T-helper 17 cell (primary cell): ENCODE measurements around the gene ATP8A2. TPM values are rescaled to one million over a fixed set of nuclear protein-coding genes. Genes with fewer than 3 reads are reported as not detected.
"Not testable (repeated sequence)": the region's sequence is repeated elsewhere in the genome, so short reads cannot be mapped to it uniquely, and the experiment has no call there.

Experiments
- ATAC-seq: fragments of 150-1000 bp; cut with Tn5 transposase; 2 replicates; pipeline ENCODE4 v1.10.0; 2021; ENCODE audit warnings: mild to moderate bottlenecking, moderate library complexity
- DNase-seq, 3 donors: peaks; one replicate each; pipeline versions ENCODE4 v3.0.0 to v3.0.0-alpha.2; 2020 to 2021
- H3K9me3 ChIP-seq: one replicate; pipeline ENCODE4 v1.7.0; 2013; ENCODE audit warnings: low read length, mild to moderate bottlenecking; ENCODE audit not compliant: control insufficient read depth, poor library complexity, severe bottlenecking
- H3K27ac Mint-ChIP-seq: one replicate; pipeline ENCODE4 v1.8.0; 2022; ENCODE audit warnings: mild to moderate bottlenecking, moderate library complexity, mixed read lengths
- H3K27me3 Mint-ChIP-seq: one replicate; pipeline ENCODE4 v1.8.0; 2022; ENCODE audit warnings: mixed read lengths
- H3K36me3 Mint-ChIP-seq: one replicate; pipeline ENCODE4 v1.8.0; 2022; ENCODE audit warnings: low read depth, mixed read lengths
- H3K4me1 Mint-ChIP-seq: one replicate; pipeline ENCODE4 v1.8.0; 2022; ENCODE audit warnings: mild to moderate bottlenecking, mixed read lengths
- H3K4me3 Mint-ChIP-seq: one replicate; pipeline ENCODE4 v1.8.0; 2022; ENCODE audit warnings: mild to moderate bottlenecking, moderate library complexity, mixed read lengths
- total RNA-seq, 4 donors: library from RNA in 2 of 4; stranded (reverse) in 2 of 4; gene quantifications; one replicate each; pipeline ENCODE4 v1.2.3 and lab custom pipeline; 2022 to 2026

ATP8A2 gene
- total RNA-seq, 2 donors from 2014 or later = 0.18 to 0.20 TPM

DNA sequence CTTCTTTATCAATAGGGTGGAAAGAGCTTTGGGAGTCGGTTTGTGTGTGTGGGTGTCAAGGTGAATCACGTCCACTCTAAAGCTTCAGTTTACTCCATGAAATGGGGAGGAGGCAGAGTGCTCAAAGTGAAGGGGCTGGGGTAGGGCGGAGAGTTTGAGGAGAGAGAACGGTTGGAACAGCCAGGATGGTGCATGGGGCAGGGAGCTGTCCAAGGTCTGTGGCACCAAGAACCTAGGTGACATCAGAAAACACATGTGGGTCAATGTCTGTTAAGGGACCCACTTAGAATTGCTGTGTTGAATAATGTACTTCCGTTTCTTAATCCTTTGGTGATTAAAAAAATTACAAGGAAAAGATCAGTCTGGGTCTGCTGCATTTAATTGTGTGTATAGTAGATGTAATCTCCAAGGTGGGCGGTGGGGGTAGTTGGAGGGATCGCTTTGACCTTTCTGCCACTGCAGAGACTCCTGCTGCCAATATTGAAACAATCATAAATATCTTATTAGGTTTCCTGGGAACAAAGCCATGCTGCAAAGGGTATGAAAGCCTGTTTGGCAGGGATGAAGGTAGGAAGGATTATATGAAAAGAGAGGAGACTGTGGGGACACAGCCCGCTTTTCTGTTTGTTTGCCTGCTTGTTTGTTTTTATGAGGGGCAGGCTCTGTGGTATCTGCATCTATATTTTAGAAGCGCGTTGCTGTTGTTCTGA, 122.3 kb downstream of the ATP8A2 start:
- no peak overlapping the region for H3K4me3 Mint-ChIP-seq
- H3K4me1 Mint-ChIP-seq = no peaks in the 10 kb centered on the region
- ATAC-seq (no peak), DNase-seq (no peak)
- no peak overlapping the region for H3K27ac Mint-ChIP-seq
- no peaks in the 10 kb centered on the region for H3K36me3 Mint-ChIP-seq
- no peaks in the 10 kb centered on the region for H3K9me3 ChIP-seq
- H3K27me3 Mint-ChIP-seq = peaks cover 38% of the 10 kb centered on the region

DNA sequence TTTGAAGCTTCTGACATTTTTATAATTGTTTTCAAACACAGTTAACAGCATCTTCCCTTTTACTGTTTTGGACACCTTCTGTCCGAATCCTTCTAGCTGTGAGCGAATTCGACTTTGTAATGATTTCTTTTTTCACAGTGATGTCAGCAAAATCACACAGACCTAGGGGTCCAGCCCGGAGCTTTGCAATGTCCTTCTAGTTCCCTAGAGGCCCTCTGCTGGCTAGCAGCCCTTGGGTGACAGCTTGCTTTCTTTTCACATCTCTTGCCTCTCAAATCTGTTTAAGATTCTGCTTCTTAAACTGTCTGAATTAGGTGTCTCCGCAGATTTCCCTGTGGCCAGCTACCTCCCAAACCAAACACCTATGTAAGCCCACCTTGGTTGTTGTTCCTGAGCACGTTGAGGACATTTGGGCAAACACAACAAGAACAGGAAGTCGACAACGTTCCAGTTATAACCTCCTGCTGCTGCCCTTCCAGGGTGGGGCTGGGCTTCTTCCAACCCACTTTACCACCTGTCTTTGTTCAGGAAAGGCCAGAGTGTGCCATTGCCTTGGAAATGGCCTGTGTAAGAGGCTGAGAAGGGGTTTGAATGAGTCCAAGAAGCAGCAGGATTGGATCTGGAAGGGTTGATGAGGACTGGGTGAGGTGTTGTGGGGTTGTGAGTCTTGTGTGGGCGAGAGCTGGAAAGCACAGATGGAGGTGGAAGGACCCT, 123.1 kb downstream of the ATP8A2 start:
- Mint-ChIP-seq H3K27me3 (peaks cover 45% of the 10 kb centered on the region), H3K27ac (no peak overlapping the region), H3K4me3 (no peak overlapping the region), H3K36me3 (no peaks in the 10 kb centered on the region), H3K4me1 (no peaks in the 10 kb centered on the region)
- no peaks in the 10 kb centered on the region for H3K9me3 ChIP-seq
- DNase-seq (no peak), ATAC-seq (no peak)

DNA sequence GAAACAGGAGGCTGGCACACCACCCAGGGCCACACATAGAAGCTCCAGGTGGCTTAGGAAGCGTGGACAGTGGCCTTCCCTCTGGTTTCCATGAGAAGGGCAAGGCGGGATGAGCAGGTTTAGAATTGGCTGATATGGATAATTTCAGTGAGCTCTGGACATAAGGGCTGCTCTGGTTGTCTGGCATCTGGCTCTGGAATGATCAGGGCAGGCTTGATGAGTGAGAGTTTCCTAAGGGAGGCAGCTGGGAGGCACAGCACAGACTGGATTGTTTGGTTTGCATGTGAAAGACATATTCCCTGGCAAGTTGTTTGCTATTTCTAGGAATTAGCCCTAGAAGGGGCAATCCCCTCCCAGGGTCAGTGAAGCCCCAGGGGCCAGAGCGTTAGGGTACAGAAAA, 129.5 kb downstream of the ATP8A2 start:
- H3K36me3 Mint-ChIP-seq = no peaks in the 10 kb centered on the region
- peaks cover 21% of the 10 kb centered on the region for H3K27me3 Mint-ChIP-seq
- no peaks in the 10 kb centered on the region for H3K4me1 Mint-ChIP-seq
- no peak overlapping the region for H3K27ac Mint-ChIP-seq
- no peak overlapping the region for H3K4me3 Mint-ChIP-seq
- ATAC-seq (no peak), DNase-seq (no peak)
- H3K9me3 ChIP-seq = peaks cover 3% of the 10 kb centered on the region

DNA sequence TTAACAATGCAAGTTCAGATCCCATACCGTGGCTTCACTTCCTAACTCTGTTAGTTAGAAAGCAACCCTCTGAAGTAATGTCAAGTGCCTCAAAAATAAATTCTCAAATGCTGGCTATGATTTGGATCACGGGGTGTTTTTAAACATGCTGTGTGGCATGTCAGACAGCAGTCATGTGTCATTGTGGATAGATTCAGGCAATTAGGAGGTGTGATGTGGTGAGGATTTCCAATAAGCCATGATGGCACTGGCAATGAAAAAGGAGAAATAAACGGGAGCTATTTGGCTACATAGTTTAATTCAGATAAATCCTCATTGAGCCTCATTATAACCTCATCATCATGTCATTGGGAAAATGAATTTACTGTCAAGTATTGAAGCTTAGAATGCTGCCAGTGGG, 130.3 kb downstream of the ATP8A2 start:
- Mint-ChIP-seq H3K36me3 (no peaks in the 10 kb centered on the region), H3K27me3 (peaks cover 21% of the 10 kb centered on the region), H3K4me3 (no peak overlapping the region), H3K4me1 (no peaks in the 10 kb centered on the region), H3K27ac (no peak overlapping the region)
- ATAC-seq (no peak), DNase-seq (no peak)
- peaks cover 3% of the 10 kb centered on the region for H3K9me3 ChIP-seq

DNA sequence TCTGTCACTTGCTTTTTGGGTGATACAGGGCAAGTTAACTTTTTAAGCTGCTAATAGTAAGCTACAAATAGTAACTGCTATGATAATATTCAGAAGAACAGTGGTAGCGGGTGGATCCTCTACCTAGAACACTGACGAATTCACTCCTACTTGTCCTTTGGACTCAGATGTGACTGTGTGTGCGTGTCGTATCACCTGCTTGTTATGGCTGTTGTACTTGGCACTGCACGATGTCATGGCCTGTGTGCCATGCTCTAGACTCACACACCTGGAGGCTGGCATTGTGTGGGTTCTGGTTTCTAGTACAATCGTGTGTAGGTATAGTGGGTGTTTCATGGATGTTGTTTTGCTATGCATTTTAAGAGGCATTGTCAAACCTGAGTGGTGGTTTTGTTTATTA, 130.8 kb downstream of the ATP8A2 start:
- ATAC-seq (no peak), DNase-seq (no peak)
- Mint-ChIP-seq H3K36me3 (no peaks in the 10 kb centered on the region), H3K4me3 (no peak overlapping the region), H3K4me1 (no peaks in the 10 kb centered on the region), H3K27me3 (peaks cover 25% of the 10 kb centered on the region), H3K27ac (no peak overlapping the region)
- H3K9me3 ChIP-seq = peaks cover 3% of the 10 kb centered on the region

DNA sequence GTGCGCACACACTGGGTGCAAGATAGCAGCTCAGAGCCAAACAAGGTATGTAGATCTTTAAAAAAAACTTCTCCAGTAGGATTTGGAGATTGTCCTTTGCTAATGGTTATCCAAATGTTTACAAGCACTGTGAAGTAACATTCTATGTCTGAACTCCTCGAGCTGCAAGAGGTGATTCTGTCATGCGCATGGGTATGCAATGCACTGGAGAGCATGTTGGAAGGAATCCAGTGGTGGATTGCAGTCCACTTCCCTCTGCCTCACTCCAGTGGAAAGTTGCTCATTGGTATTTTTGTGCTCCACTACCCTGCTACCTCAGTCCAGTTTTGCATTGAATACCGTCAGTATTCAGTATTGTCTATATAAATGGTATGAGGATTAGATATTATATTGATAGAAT, 132.1 kb downstream of the ATP8A2 start:
- Mint-ChIP-seq H3K36me3 (no peaks in the 10 kb centered on the region), H3K4me1 (no peaks in the 10 kb centered on the region)
- ATAC-seq = no peak

DNA sequence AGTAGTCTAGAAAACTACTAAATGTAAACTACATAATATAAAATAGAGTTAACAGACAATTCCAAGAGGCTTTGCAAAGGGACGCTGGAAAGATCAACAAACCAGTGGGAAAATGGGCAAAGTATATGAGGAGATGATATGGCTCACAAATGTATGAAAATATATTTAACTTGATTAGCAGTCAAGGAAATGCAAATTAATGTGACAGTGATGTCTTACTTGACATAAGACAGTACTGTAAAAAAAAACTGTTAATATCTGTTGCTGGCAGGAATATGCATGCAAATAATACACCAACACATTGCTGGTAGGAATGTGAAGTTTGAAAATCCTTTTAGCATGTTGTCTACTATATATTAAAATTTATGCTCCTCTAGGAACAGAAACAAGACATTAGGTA, 136.1 kb downstream of the ATP8A2 start:
- no peaks in the 10 kb centered on the region for H3K4me1 Mint-ChIP-seq
- H3K27me3 Mint-ChIP-seq = peaks cover 16% of the 10 kb centered on the region
- no peaks in the 10 kb centered on the region for H3K36me3 Mint-ChIP-seq
- H3K9me3 ChIP-seq = no peaks in the 10 kb centered on the region
- no peak overlapping the region for H3K27ac Mint-ChIP-seq
- no peak for ATAC-seq
- no peak for DNase-seq
- no peak overlapping the region for H3K4me3 Mint-ChIP-seq

More for the DNA sequence above, 132.1 kb downstream of the ATP8A2 start:
- H3K9me3 ChIP-seq = peaks cover 3% of the 10 kb centered on the region
- no peak overlapping the region for H3K4me3 Mint-ChIP-seq
- peaks cover 29% of the 10 kb centered on the region for H3K27me3 Mint-ChIP-seq
- no peak overlapping the region for H3K27ac Mint-ChIP-seq
- DNase-seq = no peak

DNA sequence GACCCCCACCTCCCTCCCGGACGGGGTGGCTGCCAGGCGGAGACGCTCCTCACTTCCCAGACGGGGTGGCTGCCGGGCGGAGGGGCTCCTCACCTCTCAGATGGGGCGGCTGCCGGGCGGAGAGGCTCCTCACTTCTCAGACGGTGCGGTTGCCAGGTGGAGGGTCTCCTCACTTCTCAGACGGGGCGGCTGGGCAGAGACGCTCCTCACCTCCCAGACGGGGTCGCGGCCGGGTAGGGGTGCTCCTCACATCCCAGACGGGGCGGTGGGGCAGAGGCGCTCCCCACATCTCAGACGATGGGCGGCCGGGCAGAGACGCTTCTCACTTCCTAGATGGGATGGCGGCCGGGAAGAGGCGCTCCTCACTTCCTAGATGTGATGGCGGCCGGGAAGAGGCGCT, 141.3 kb downstream of the ATP8A2 start:
- H3K4me3 Mint-ChIP-seq, ATAC-seq, H3K9me3 ChIP-seq, DNase-seq, H3K27ac Mint-ChIP-seq, H3K4me1 Mint-ChIP-seq, H3K36me3 Mint-ChIP-seq: not testable (repeated sequence)
- H3K27me3 Mint-ChIP-seq = peaks cover 10% of the 10 kb centered on the region

DNA sequence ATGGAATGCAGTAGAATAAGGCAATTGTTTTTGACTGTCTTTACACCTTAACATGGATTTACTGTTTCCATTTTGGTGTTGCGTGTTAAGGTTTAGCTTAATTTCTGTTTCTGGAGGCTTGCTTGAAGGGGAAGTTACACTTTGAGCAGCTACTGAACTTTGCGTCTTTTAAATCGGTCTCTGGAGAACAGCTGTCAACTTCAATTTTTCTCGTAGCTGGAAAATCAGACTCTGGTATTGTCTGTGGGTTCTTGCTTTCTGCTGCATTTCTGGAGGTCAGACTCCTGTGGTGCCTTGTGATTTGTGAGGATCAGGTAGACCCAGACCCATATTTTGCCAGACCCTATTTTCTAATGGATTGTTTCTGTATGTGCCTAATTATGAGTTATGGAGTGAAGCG, 146.7 kb downstream of the ATP8A2 start:
- DNase-seq (no peak), ATAC-seq (no peak)
- no peaks in the 10 kb centered on the region for H3K9me3 ChIP-seq
- peaks cover 5% of the 10 kb centered on the region for H3K27me3 Mint-ChIP-seq
- no peaks in the 10 kb centered on the region for H3K4me1 Mint-ChIP-seq
- H3K4me3 Mint-ChIP-seq = no peak overlapping the region
- no peaks in the 10 kb centered on the region for H3K36me3 Mint-ChIP-seq
- no peak overlapping the region for H3K27ac Mint-ChIP-seq

DNA sequence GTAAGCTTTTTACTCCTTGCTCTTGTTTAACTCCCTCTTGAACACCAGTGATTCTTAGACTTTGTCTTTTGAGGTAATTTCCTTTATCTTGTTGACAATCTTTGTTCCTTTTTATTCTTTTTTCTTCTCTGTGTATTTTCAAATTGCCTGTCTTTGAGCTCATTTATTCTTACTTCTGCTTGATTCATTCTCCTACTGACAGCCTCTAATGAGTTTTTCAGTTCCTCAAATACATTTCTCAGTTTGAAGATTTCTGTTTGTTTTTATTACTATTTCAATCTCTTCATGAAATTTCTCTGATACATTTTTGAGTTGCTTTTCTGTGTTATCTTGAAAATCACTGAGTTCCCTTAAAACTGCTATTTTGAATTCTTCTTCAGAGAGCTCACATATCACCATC, 154.1 kb downstream of the ATP8A2 start:
- Mint-ChIP-seq H3K27ac (no peak overlapping the region), H3K4me1 (no peaks in the 10 kb centered on the region), H3K4me3 (no peak overlapping the region), H3K36me3 (no peaks in the 10 kb centered on the region), H3K27me3 (no peaks in the 10 kb centered on the region)
- ATAC-seq (no peak), DNase-seq (no peak)
- H3K9me3 ChIP-seq = no peaks in the 10 kb centered on the region

DNA sequence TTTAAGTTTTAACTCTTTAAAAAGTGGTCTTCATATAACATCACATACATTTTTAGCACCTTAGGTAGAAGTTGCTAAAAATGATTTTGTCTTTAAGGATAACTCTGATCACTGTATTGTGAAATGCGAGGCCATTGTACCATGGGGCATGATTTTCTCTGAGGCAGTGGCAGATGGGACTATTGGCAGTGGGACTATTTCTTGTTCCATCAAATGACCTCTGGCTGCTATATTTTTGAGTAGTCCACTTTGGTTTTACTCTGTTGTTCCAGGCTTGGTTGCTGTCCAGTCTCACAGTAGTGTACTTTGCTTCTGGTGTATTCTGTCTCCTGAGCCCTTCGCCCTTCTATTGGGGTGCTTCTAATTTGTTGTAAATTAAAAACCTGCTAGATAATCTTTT, 156.5 kb downstream of the ATP8A2 start:
- Mint-ChIP-seq H3K4me1 (no peaks in the 10 kb centered on the region), H3K27me3 (peaks cover 13% of the 10 kb centered on the region), H3K27ac (no peak overlapping the region), H3K36me3 (no peaks in the 10 kb centered on the region), H3K4me3 (no peak overlapping the region)
- DNase-seq (no peak), ATAC-seq (no peak)
- no peaks in the 10 kb centered on the region for H3K9me3 ChIP-seq

DNA sequence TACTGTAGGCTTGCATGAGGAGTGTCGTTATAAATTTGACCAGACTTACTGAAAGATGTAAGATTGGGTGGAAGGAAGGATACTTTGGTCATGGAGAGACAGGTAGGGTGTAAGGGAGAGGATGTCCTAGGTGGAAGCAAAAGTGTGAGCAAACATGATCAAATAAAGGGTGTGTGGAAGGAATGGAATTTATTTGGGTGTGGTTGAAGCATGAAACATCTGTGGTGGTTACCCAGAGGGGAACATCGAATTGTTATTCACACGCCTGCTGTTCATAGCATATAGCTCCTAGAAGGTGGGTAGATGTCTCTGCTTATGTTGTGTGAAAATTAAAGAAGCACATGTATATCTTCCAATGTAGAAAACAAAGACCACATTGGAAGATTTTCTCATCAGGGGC, 157.7 kb downstream of the ATP8A2 start:
- Mint-ChIP-seq H3K4me1 (no peaks in the 10 kb centered on the region), H3K27me3 (peaks cover 17% of the 10 kb centered on the region), H3K4me3 (no peak overlapping the region), H3K36me3 (no peaks in the 10 kb centered on the region), H3K27ac (no peak overlapping the region)
- ATAC-seq (no peak), DNase-seq (no peak)
- H3K9me3 ChIP-seq = no peaks in the 10 kb centered on the region

DNA sequence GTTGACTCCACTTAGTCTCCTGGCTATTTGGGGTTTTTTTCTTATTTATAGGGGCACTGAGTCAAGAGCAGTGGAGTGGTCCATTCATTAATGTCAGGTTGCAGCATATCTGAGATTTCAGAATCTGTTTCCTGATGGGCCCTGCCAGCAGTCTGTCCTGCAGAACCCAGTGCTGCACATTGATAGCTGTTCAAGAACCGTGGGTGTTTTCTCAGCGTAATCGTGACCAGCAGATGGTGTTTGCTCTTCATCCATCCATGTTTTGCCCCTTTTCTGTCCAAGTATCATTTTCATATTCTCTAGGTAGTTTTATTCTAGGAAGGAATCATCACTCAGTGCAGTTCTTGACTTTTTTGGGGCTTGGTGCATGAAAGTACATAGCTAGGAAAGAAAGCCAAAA, 166.5 kb downstream of the ATP8A2 start:
- no peak for DNase-seq
- no peak overlapping the region for H3K27ac Mint-ChIP-seq
- peaks cover 27% of the 10 kb centered on the region for H3K27me3 Mint-ChIP-seq
- H3K4me1 Mint-ChIP-seq = no peaks in the 10 kb centered on the region
- no peaks in the 10 kb centered on the region for H3K9me3 ChIP-seq
- H3K36me3 Mint-ChIP-seq = no peaks in the 10 kb centered on the region
- H3K4me3 Mint-ChIP-seq = no peak overlapping the region
- ATAC-seq = no peak
